ENCODE data around the gene RIT1. TPM values are rescaled to one million over a fixed set of nuclear protein-coding genes. Genes with fewer than 3 reads are reported as not detected.

RIT1 gene
- total and polyA plus RNA-seq, 2 donors (not counting 3 experiments of a cell fraction or from before 2014, with no cell fraction given) = 46.4 to 65.5 TPM

DNA sequence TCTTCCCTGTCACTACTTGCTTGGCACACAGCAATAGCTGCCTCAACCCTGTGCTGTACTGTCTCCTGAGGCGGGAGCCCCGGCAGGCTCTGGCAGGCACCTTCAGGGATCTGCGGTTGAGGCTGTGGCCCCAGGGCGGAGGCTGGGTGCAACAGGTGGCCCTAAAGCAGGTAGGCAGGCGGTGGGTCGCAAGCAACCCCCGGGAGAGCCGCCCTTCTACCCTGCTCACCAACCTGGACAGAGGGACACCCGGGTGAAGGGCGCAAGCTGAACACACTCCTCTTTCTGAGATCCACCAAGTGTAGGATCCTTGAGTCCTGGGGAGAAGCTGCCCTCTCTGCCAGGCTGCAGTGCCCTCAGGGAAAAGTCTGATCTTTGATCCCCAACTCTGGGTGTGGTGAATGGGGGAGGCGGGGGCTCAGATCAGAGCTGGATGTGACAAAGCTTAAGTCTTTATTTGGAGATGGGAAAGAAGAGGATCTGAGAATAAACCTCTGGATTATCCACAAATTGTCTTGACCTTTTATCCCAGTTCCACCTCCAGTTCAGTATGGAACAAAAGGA, 31.5 kb upstream of the RIT1 start:
- Histone ChIP-seq H3K79me2 (ENCODE audit: control insufficient read depth, insufficient read depth, low read length) (no peaks in the 10 kb centered on the region), H3K27me3 (ENCODE audit: control insufficient read depth in 2 of 2, insufficient read depth in 2 of 2, low read length in 2 of 2) (no peaks in the 10 kb centered on the region), H3K4me1 (ENCODE audit: control insufficient read depth, extremely low read depth, insufficient read depth, low read length) (peaks cover 28% of the 10 kb centered on the region), H3K27ac (ENCODE audit: insufficient read depth, low read depth, low read length) (no peak overlapping the region), H3K36me3 (ENCODE audit: control insufficient read depth in 2 of 2, extremely low read depth in 1 of 2, insufficient read depth in 2 of 2, low read length in 2 of 2) (peaks cover 8 to 10% of the 10 kb centered on the region in 2 experiments), H4K20me1 (replicated peaks; ENCODE audit: control insufficient read depth, extremely low read depth, insufficient read depth, low read length) (no peaks in the 10 kb centered on the region), H2AFZ (ENCODE audit: low read depth, low read length) (no peak overlapping the region), H3K9me1 (replicated peaks; ENCODE audit: control insufficient read depth, extremely low read depth, insufficient read depth, low read length) (no peaks in the 10 kb centered on the region), H3K9ac (replicated peaks; ENCODE audit: extremely low read depth, insufficient read depth, low read length) (no peak overlapping the region), H3K4me3 (replicated peaks in 1 of 3; ENCODE audit: insufficient read depth in 1 of 3, low read depth in 1 of 3, low read length in 3 of 3) (no peak overlapping the region), H3K4me2 (ENCODE audit: insufficient read depth, low read length) (no peak overlapping the region), H3K9me3 (replicated peaks; ENCODE audit: control insufficient read depth, insufficient read depth, low read length) (no peaks in the 10 kb centered on the region)
- CTCF ChIA-PET = interaction anchor here (0.9 to 3.8 kb wide), 2 partner anchors 35 to 47 kb away, joined by 6 to 15 read pairs; partner anchors contain the start of gene ARHGEF2
- DNase-seq (ENCODE audit: low read depth, low spot score) (no peak), FAIRE-seq (no peak)
- intact Hi-C loops (cut with micrococcal nuclease) (no loop called here), dilution Hi-C loops (cut with MboI; ENCODE audit: extremely low pct_ligation_motif_present, low sequenced_read_pairs) (no loop called here)
- no TSS peak for BruUV-seq (replicated peaks)
- POLR2A ChIA-PET = interaction anchor here (0.6 kb wide), 1 partner anchor 282 kb away, joined by 3 read pairs; no protein-coding TSS in a partner anchor
- TF ChIP-seq, protein P1, sequence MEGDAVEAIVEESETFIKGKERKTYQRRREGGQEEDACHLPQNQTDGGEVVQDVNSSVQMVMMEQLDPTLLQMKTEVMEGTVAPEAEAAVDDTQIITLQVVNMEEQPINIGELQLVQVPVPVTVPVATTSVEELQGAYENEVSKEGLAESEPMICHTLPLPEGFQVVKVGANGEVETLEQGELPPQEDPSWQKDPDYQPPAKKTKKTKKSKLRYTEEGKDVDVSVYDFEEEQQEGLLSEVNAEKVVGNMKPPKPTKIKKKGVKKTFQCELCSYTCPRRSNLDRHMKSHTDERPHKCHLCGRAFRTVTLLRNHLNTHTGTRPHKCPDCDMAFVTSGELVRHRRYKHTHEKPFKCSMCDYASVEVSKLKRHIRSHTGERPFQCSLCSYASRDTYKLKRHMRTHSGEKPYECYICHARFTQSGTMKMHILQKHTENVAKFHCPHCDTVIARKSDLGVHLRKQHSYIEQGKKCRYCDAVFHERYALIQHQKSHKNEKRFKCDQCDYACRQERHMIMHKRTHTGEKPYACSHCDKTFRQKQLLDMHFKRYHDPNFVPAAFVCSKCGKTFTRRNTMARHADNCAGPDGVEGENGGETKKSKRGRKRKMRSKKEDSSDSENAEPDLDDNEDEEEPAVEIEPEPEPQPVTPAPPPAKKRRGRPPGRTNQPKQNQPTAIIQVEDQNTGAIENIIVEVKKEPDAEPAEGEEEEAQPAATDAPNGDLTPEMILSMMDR (IDR thresholded peaks at IDR 0.05; ENCODE audit: extremely low read depth in 1 of 2, insufficient read depth in 1 of 2, low read depth in 1 of 2, low read length in 2 of 2) = no peak
- TF ChIP-seq POLR2AphosphoS5 (IDR thresholded peaks at IDR 0.05; ENCODE audit: insufficient read depth, low read depth, low read length) (no peak), GATA2 (IDR thresholded peaks at IDR 0.05; ENCODE audit: insufficient read depth, insufficient read length, low read depth, low read length) (no peak), MYC (IDR thresholded peaks at IDR 0.05; ENCODE audit: low read depth, low read length) (no peak), EZH2 (IDR thresholded peaks at IDR 0.05; ENCODE audit: borderline replicate concordance, low read depth, low read length, severe bottlenecking) (no peak), FOS (IDR thresholded peaks at IDR 0.05; ENCODE audit: borderline replicate concordance, insufficient read depth, low read length) (no peak), POLR2A (IDR thresholded peaks at IDR 0.05; ENCODE audit: low read depth, low read length) (no peak), JUN (IDR thresholded peaks at IDR 0.05; ENCODE audit: borderline replicate concordance, insufficient read depth, insufficient read length, low read depth) (no peak)
- TF ChIP-seq, protein P2, sequence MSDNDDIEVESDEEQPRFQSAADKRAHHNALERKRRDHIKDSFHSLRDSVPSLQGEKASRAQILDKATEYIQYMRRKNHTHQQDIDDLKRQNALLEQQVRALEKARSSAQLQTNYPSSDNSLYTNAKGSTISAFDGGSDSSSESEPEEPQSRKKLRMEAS (IDR thresholded peaks at IDR 0.05; ENCODE audit: insufficient read depth, insufficient read length) = no peak
